Measurements from ENCODE around the gene LBHD2.

Gene LBHD2

GRCh38 chr14:103070263-103070885 lies 13.6 kb upstream of the LBHD2 start:
- no peak for DNase-seq

GRCh38 chr14:103070971-103071542 lies 13.0 kb upstream of the LBHD2 start:
- DNase-seq = no peak

- DNase-seq = no peak
These were observed 12.3 kb upstream of the LBHD2 start for GRCh38 chr14:103071544-103072251.

- no peak for DNase-seq
These were observed 11.2 kb upstream of the LBHD2 start for GRCh38 chr14:103072595-103073366.

- DNase-seq = no peak
These were observed 10.6 kb upstream of the LBHD2 start for GRCh38 chr14:103073367-103073875.

GRCh38 chr14:103073876-103074728 lies 9.9 kb upstream of the LBHD2 start:
- no peak for DNase-seq

- DNase-seq = no peak
These were observed 9.2 kb upstream of the LBHD2 start for GRCh38 chr14:103074729-103075367.

- DNase-seq = peak; percentile 80
These were observed 5.6 kb upstream of the LBHD2 start for GRCh38 chr14:103078420-103078749.

GRCh38 chr14:103078860-103079587 lies 5.0 kb upstream of the LBHD2 start:
- DNase-seq = no peak

GRCh38 chr14:103081951-103082350 lies 2.1 kb upstream of the LBHD2 start:
- DNase-seq = no peak

- DNase-seq = no peak
These were observed 1.4 kb downstream of the LBHD2 start for GRCh38 chr14:103085106-103086091.

GRCh38 chr14:103086771-103087342 lies 2.8 kb downstream of the LBHD2 start:
- DNase-seq = no peak

GRCh38 chr14:103087343-103087835 lies 3.4 kb downstream of the LBHD2 start:
- no peak for DNase-seq

- no peak for DNase-seq
These were observed 4.9 kb downstream of the LBHD2 start for GRCh38 chr14:103088921-103089320.

GRCh38 chr14:103089386-103090335 lies 5.7 kb downstream of the LBHD2 start:
- no peak for DNase-seq

GRCh38 chr14:103090481-103091020 lies 6.5 kb downstream of the LBHD2 start:
- DNase-seq = no peak

GRCh38 chr14:103091041-103091882 lies 7.3 kb downstream of the LBHD2 start:
- no peak for DNase-seq
